DND-41 (cell line): ENCODE measurements around the gene LYSET.

ENCODE experiments used
- EZH2 ChIP-seq: IDR thresholded peaks from 3 replicates; pipeline ENCODE4 v1.6.1; 2012; ENCODE audit warnings: borderline replicate concordance, low read depth, mild to moderate bottlenecking, moderate library complexity, low read length, inconsistent platforms; ENCODE audit not compliant: severe bottlenecking
- TF ChIP-seq, protein P1 (sequence below): IDR thresholded peaks from 2 replicates; pipeline ENCODE4 v1.5.1; 2012; ENCODE audit warnings: borderline replicate concordance, low read length, moderate library complexity, mild to moderate bottlenecking; ENCODE audit not compliant: poor library complexity, severe bottlenecking; ENCODE audit errors: extremely low read depth

GRCh38 chr14:93160353-93160801 is 24.7 kb upstream of the LYSET start:
- TF ChIP-seq, protein P1, sequence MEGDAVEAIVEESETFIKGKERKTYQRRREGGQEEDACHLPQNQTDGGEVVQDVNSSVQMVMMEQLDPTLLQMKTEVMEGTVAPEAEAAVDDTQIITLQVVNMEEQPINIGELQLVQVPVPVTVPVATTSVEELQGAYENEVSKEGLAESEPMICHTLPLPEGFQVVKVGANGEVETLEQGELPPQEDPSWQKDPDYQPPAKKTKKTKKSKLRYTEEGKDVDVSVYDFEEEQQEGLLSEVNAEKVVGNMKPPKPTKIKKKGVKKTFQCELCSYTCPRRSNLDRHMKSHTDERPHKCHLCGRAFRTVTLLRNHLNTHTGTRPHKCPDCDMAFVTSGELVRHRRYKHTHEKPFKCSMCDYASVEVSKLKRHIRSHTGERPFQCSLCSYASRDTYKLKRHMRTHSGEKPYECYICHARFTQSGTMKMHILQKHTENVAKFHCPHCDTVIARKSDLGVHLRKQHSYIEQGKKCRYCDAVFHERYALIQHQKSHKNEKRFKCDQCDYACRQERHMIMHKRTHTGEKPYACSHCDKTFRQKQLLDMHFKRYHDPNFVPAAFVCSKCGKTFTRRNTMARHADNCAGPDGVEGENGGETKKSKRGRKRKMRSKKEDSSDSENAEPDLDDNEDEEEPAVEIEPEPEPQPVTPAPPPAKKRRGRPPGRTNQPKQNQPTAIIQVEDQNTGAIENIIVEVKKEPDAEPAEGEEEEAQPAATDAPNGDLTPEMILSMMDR = peak; percentile 48
- no peak for TF ChIP-seq EZH2
